Activated CD8-positive, alpha-beta memory T cell treated with anti-CD3 and anti-CD28 coated beads, Interleukin-2, amount 10 ng/mL, durations not matched to agents 7 days and 5 days (primary cell): ENCODE measurements around the gene CAMKMT. TPM values are rescaled to one million over a fixed set of nuclear protein-coding genes. Genes with fewer than 3 reads are reported as not detected.

Experiments
- ATAC-seq: fragments of 150-1000 bp; cut with Tn5 transposase; one replicate; pipeline ENCODE4 v1.10.0; 2021; ENCODE audit warnings: moderate library complexity
- CTCF ChIA-PET: fragments of 350-600 bp; sonication (Branson Sonifier 250); formaldehyde crosslinking; loops from one replicate; lab custom pipeline; 2021; ENCODE audit warnings: antibody characterized with exemption; lab: Charles Lee
- DNase-seq: peaks from one replicate; pipeline ENCODE4 v3.0.0-alpha.2; 2020
- H3K27ac Mint-ChIP-seq: one replicate; pipeline ENCODE4 v1.8.0; 2021; ENCODE audit warnings: mild to moderate bottlenecking, mixed read lengths
- H3K27me3 Mint-ChIP-seq: one replicate; pipeline ENCODE4 v1.8.0; 2021; ENCODE audit warnings: mixed read lengths
- H3K36me3 Mint-ChIP-seq: one replicate; pipeline ENCODE4 v1.8.0; 2021; ENCODE audit warnings: mild to moderate bottlenecking, mixed read lengths
- H3K4me1 Mint-ChIP-seq: one replicate; pipeline ENCODE4 v1.8.0; 2021; ENCODE audit warnings: mixed read lengths
- H3K4me3 Mint-ChIP-seq: one replicate; pipeline ENCODE4 v1.8.0; 2021; ENCODE audit warnings: mild to moderate bottlenecking, moderate library complexity, mixed read lengths
- H3K9me3 Mint-ChIP-seq: one replicate; pipeline ENCODE4 v1.8.0; 2022; ENCODE audit warnings: low read depth, mixed read lengths
- total RNA-seq, 2 experiments: library from RNA; stranded (reverse); gene quantifications; one replicate each; pipeline ENCODE4 v1.2.3, GENCODE V29; 2021

Gene CAMKMT
- total RNA-seq, 2 experiments from 2014 or later, result 12.8 to 13.3 TPM

DNA sequence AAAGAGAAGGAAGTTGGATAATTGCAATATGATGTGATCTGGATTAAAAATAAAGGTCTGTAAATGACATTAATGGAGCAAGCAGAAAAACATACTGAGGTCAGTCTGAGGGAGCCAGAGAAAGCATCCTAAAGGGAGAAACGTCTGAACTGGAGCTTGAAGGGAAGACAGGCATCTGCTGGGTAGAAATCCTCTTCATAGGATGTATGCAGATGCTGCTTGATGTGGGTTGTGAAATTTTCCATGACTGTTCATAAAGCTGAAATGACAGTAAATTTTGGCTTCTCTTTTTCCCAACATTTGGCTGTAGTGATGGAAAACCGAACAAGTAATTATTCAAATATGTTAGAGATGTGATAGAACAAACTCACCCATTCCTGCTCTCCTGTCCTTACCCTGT lies 287.6 kb downstream of the CAMKMT start:
- no peak for ATAC-seq

DNA sequence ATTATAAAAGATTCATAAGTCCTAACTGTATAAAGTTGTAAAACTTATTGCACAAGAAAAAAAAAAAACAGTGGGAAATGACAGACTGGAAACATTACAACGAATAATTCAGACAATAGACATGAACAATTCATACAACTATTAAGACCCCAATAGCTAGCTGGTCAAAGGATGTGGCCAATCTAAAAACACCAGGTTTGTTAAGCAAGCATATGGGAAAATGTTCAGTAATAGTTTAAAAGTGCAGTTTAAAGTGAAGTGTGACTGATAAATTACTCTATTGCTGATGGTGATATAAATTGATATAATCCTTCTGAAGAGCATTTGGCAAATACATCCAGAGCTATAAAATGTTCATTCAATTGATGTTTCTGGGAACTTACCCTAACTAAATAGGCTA lies 289.0 kb downstream of the CAMKMT start:
- CTCF ChIA-PET, result no interaction called here
- H3K36me3 Mint-ChIP-seq, result no peaks in the 10 kb centered on the region

More for the DNA sequence above, 287.6 kb downstream of the CAMKMT start:
- Mint-ChIP-seq H3K27me3 (no peaks in the 10 kb centered on the region), H3K4me1 (peaks cover 3% of the 10 kb centered on the region), H3K4me3 (no peak overlapping the region), H3K9me3 (no peaks in the 10 kb centered on the region), H3K36me3 (no peaks in the 10 kb centered on the region), H3K27ac (no peak overlapping the region)
- DNase-seq, result no peak
- CTCF ChIA-PET, result interaction anchor here (1.0 kb wide), 1 partner anchor 170 kb away, joined by 3 read pairs; no protein-coding TSS in a partner anchor

DNA sequence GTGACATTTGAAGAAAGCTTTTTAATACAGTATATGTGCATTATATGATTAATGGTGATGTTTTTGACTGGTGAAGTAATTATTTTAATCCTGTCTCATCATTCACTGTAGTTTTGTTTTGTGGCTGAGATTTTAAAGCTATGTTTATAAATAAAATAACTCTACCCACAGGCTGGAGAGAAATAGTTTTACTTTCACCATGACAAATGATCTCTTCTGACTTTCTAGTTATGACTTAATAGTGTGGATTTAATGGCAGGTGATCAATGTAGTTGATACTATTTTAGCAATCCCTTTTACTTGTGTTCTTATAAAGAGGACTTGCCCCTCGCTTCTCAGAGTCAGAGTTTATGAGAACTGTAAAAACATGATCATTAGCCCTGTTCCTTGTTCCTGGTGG lies 290.2 kb downstream of the CAMKMT start:
- no peak for ATAC-seq
- CTCF ChIA-PET, result no interaction called here
- Mint-ChIP-seq H3K9me3 (no peaks in the 10 kb centered on the region), H3K4me3 (no peak overlapping the region), H3K27me3 (no peaks in the 10 kb centered on the region), H3K4me1 (peaks cover 3% of the 10 kb centered on the region), H3K27ac (no peak overlapping the region), H3K36me3 (no peaks in the 10 kb centered on the region)
- DNase-seq, result no peak

More for the DNA sequence above, 289.0 kb downstream of the CAMKMT start:
- Mint-ChIP-seq H3K4me3 (no peak overlapping the region), H3K27me3 (no peaks in the 10 kb centered on the region), H3K9me3 (no peaks in the 10 kb centered on the region), H3K4me1 (peaks cover 3% of the 10 kb centered on the region), H3K27ac (no peak overlapping the region)
- DNase-seq (no peak), ATAC-seq (no peak)

DNA sequence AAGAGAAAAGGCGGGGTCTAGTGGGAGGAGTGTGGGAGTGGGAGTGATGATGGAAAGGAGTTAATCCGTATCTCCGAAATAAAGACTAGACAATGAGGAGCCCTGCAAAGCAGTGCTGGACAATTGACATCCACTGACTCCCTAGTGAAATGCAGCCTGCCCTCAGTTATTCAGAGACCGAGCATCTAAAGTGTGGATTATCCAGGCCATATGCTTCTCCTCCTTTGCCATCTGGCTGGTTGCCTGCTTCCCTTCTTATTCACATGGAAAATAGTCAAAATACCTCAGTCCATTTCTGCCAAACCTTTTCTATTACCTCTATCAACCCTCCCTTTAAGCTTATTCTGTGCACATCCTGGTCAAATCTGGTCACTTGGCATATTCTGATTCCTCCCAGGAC lies 291.0 kb downstream of the CAMKMT start:
- Mint-ChIP-seq H3K9me3 (no peaks in the 10 kb centered on the region), H3K4me3 (no peak overlapping the region), H3K27me3 (no peaks in the 10 kb centered on the region), H3K36me3 (no peaks in the 10 kb centered on the region), H3K27ac (no peak overlapping the region), H3K4me1 (peaks cover 3% of the 10 kb centered on the region)
- CTCF ChIA-PET, result interaction anchor here (0.5 kb wide), 1 partner anchor 87 kb away, joined by 3 read pairs; no protein-coding TSS in a partner anchor
- DNase-seq (no peak), ATAC-seq (no peak)

DNA sequence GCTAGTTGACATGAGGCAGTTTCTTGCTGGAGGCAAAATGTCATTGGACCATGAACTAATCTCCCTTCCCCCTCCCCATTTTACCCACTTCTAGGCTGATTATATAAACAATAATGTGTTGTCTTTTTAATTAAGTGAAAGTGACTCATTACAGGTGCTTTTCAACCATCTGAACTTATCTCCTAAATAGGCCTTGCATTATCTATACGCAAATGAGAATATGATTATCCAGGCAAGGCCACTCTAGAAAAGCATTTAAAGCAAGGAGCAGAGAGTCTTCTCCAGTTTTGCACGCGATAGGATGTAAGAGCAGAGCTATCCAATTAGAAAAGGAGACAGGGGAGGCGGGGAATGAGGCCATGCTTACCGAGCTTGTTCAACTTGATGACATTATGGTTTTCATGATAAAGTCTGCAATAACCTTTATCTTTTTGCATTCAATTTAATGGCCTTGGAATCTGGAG lies 293.7 kb downstream of the CAMKMT start:
- H3K4me1 Mint-ChIP-seq, result peaks cover 3% of the 10 kb centered on the region
- no peak overlapping the region for H3K4me3 Mint-ChIP-seq
- H3K9me3 Mint-ChIP-seq, result no peaks in the 10 kb centered on the region
- no peaks in the 10 kb centered on the region for H3K36me3 Mint-ChIP-seq
- ATAC-seq (no peak), DNase-seq (no peak)
- CTCF ChIA-PET, result interaction anchor here (0.6 kb wide), 1 partner anchor 19 kb away, joined by 3 read pairs; no protein-coding TSS in a partner anchor
- no peak overlapping the region for H3K27ac Mint-ChIP-seq
- H3K27me3 Mint-ChIP-seq, result no peaks in the 10 kb centered on the region

DNA sequence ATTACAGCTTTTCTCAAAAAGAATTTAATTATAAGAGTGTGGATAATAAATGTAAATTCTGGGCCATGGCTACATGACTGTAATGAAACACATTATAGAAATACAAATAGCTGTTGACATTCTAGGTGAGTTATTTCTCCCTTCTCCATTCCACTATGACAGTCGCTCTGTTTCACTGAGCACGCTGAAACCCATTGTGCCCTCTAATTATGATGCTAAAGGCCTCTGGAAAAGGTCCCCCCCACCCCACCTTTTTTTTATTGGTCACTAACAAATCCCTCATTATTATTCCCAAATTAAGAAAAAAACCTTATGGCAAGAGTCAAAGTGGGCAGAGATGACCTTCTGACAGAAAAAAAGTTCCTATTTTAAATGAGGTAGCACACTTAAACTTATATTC lies 294.7 kb downstream of the CAMKMT start:
- peaks cover 3% of the 10 kb centered on the region for H3K4me1 Mint-ChIP-seq
- no peaks in the 10 kb centered on the region for H3K36me3 Mint-ChIP-seq
- H3K27me3 Mint-ChIP-seq, result no peaks in the 10 kb centered on the region
- no peak for ATAC-seq
- CTCF ChIA-PET, result no interaction called here
- no peak for DNase-seq
- no peaks in the 10 kb centered on the region for H3K9me3 Mint-ChIP-seq
- H3K4me3 Mint-ChIP-seq, result no peak overlapping the region
- no peak overlapping the region for H3K27ac Mint-ChIP-seq

DNA sequence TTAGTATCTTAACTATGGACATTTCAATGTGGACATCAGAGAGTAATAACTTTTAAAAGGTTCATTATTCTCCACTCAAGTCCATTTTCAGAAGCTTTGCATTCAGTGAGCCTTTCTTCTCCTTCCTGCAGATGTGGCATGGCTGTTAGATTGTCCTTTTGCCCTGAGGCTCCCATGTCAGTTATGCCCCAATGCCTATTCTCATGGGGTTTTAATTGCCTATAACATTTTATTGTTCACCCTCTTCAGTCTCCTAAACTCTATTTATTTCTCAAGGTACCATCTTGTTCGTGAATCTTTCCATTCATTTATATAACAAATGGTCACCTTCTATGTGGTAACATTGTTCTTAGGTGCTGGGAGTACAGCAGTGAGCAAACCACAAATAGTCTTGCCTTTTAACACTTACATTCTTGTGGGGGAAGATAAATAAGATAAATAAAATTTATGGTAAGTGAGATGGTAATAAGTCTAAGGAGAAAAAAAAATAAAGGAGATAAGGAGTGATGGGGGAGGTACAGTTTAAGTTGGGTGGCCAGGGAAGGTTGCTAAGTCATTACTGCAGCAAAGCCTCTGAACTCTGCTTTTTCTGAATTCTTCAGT lies 301.8 kb downstream of the CAMKMT start:
- H3K4me3 Mint-ChIP-seq, result no peak overlapping the region
- H3K27ac Mint-ChIP-seq, result no peak overlapping the region
- H3K9me3 Mint-ChIP-seq, result no peaks in the 10 kb centered on the region
- no peak for DNase-seq
- no peaks in the 10 kb centered on the region for H3K4me1 Mint-ChIP-seq
- H3K27me3 Mint-ChIP-seq, result no peaks in the 10 kb centered on the region
- no peaks in the 10 kb centered on the region for H3K36me3 Mint-ChIP-seq
- CTCF ChIA-PET, result no interaction called here
- no peak for ATAC-seq

DNA sequence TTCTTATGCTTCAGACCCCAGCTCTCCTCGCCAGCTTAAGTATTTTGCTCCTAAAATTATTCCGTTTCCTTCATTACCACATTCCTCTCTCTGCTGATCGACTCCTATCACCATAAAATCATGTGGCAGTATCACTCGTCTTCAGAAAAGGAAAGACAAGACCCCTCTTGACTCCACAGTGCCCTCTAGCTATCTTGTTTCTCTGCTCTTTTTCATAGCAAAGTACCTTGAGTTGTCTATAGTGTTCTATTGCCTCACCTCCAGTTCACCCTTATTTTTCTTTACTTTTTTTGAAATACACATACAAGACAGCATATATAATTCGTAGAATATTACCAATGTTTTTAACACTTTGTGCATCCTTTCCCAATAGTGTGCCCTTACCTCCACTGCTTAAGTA lies 306.6 kb downstream of the CAMKMT start:
- Mint-ChIP-seq H3K4me1 (peaks cover 2% of the 10 kb centered on the region), H3K27ac (no peak overlapping the region), H3K4me3 (no peak overlapping the region), H3K9me3 (no peaks in the 10 kb centered on the region), H3K27me3 (no peaks in the 10 kb centered on the region), H3K36me3 (no peaks in the 10 kb centered on the region)
- ATAC-seq (no peak), DNase-seq (no peak)
- CTCF ChIA-PET, result interaction anchor here (0.7 to 2.7 kb wide), 5 partner anchors 18 to 198 kb away, joined by 3 to 6 read pairs (median 3); no protein-coding TSS in a partner anchor

DNA sequence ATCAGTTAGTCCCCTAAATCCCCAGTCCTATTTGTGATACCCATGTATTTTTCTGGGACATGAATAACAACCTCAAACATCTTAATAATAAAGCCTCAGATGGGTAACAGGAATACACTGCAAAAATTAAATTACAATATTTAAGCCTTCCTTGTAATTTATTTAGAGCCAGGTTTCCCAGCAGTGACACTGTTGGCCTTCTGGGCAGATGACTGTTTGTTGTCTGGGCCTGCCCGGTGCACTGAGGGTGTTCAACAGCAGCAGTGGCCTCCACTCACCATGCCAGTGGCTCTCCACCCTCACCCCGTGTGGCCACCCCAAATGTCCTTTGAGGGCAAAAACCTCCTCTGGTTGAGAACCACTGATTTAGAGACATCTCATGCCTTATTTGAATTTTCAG lies 309.5 kb downstream of the CAMKMT start:
- no peak for DNase-seq
- Mint-ChIP-seq H3K36me3 (no peaks in the 10 kb centered on the region), H3K4me3 (no peak overlapping the region), H3K9me3 (no peaks in the 10 kb centered on the region), H3K4me1 (peaks cover 5% of the 10 kb centered on the region), H3K27me3 (peaks cover 2% of the 10 kb centered on the region), H3K27ac (no peak overlapping the region)
- CTCF ChIA-PET, result no interaction called here
- no peak for ATAC-seq

DNA sequence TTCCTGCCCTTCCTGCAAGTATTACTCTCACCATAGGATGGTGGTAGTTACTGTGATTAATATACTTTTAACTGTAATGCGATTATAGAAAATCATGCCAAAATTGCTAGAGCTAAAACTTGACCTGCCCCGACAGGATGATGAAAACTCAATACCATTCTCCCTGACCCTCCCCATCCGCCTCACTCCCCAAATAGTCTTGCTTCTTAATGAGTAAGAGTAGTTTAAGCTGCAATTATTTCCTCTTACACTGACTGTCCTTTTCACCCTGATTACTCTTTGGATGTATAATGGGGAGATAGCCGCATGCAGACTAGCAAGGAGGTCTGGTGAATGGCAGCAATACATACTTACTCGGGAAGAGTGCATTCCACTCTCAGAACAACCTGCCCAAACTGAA lies 310.2 kb downstream of the CAMKMT start:
- H3K27ac Mint-ChIP-seq, result no peak overlapping the region
- DNase-seq (no peak), ATAC-seq (no peak)
- no peaks in the 10 kb centered on the region for H3K9me3 Mint-ChIP-seq
- no peaks in the 10 kb centered on the region for H3K36me3 Mint-ChIP-seq
- H3K4me1 Mint-ChIP-seq, result peaks cover 5% of the 10 kb centered on the region
- no peak overlapping the region for H3K4me3 Mint-ChIP-seq
- CTCF ChIA-PET, result no interaction called here
- peaks cover 2% of the 10 kb centered on the region for H3K27me3 Mint-ChIP-seq

DNA sequence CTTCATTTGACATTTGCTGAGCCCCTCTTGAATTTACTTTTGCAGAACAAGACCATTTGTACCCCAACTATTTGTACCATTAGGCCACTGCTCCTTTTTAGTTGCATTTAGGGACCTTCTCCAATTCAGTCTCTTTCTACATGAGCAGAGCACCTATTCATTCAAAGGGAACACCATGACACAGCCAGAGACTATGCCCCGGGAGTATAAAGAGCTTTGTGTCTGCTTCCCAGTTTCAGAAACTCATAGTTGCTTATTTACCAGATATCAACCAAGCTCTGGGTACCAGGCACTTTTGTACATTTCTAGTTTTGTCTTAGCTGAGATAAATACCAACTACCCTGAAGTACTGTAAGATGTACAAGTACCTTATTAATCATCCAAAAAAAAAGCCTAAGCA lies 310.7 kb downstream of the CAMKMT start:
- CTCF ChIA-PET, result no interaction called here
- Mint-ChIP-seq H3K36me3 (no peaks in the 10 kb centered on the region), H3K9me3 (no peaks in the 10 kb centered on the region)

DNA sequence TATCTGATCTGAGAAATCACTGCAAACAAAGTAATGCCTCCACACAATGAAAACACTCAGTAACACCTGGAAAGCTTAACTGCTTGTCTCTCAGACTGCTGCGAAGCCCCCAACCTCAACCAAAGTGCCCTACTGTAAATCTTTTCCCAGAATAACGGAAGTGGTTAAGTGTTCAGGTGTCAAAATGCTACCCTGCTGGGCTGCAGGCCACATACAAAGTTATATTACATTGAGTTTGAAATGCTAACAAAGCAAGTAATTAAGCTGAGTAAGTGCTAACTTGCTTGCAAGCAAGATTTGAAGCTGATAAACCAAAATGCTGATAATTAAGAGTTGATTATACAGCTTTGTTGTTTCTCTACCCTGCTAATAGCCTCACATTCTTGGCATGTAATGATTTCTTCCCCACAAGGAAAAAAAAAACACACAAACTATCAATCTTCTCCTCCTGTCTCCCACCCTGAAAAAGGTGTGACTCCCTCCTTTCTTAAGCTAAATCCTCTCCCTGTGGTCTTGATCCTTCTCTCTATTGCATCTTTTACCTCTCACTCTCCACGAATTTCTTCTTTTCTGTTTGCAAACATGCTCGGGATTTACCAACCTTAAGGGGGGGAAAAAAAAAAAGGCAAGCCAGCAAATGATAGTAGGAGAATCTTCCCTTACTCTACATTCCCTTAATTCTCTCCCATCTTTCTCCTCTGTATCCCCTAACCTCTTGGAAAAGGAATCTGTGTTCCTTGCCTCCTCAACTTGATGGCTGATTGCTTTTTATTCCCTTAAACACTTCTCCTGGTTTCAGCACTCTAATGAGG lies 312.9 kb downstream of the CAMKMT start:
- CTCF ChIA-PET, result interaction anchor here (1.4 to 2.6 kb wide), 2 partner anchors 19 to 195 kb away, joined by 3 to 6 read pairs; no protein-coding TSS in a partner anchor
- Mint-ChIP-seq H3K4me3 (no peak overlapping the region), H3K9me3 (no peaks in the 10 kb centered on the region), H3K27ac (no peak overlapping the region), H3K36me3 (no peaks in the 10 kb centered on the region), H3K27me3 (peaks cover 2% of the 10 kb centered on the region), H3K4me1 (peaks cover 5% of the 10 kb centered on the region)
- peak; percentile 54 for DNase-seq
- peak; percentile 30 for ATAC-seq

More for the DNA sequence above, 310.7 kb downstream of the CAMKMT start:
- no peak overlapping the region for H3K4me3 Mint-ChIP-seq
- no peak overlapping the region for H3K27ac Mint-ChIP-seq
- peaks cover 2% of the 10 kb centered on the region for H3K27me3 Mint-ChIP-seq
- no peak for ATAC-seq
- H3K4me1 Mint-ChIP-seq, result peaks cover 5% of the 10 kb centered on the region
- no peak for DNase-seq

DNA sequence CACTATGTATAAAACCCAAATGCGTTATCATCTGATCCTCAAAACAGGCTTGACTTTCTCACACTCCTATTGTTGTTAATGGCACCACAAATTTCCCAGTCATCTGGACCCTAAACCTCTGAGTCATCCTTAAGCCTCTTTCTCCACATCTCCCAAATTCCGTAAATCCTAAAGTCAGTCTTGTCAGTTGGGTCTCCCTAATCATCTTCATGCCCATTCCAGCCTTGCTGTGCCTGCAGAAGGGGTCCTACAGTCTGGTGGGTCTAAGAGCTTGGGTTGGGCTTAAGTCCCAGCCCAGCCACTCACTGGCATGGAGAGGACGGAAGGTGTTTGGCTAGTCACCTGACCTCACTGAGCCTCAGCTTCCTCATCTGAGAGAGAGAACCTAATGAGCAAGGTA lies 314.6 kb downstream of the CAMKMT start:
- no peak for DNase-seq
- H3K27me3 Mint-ChIP-seq, result peaks cover 2% of the 10 kb centered on the region

DNA sequence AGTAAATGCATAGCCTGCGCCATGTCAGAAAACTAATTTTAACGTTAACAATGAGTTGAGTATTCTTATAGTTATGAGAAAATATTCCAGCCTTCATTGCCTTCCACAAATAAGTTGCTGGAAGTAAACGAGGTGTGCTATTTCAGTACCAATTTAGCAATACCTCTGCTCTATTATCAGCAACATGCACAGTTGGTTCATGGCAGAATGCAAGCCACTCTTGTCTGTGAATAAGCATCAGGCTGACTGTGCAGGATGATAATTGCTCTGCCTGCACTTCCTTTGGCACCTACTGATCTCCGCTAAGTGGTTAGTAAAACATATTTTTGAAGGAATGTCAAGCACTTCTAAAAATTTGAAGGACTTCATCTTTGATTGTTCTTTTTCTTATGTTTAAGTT lies 317.8 kb downstream of the CAMKMT start:
- no peak overlapping the region for H3K4me3 Mint-ChIP-seq
- no peaks in the 10 kb centered on the region for H3K4me1 Mint-ChIP-seq
- CTCF ChIA-PET, result no interaction called here
- no peak for DNase-seq
- H3K27me3 Mint-ChIP-seq, result no peaks in the 10 kb centered on the region
- no peaks in the 10 kb centered on the region for H3K9me3 Mint-ChIP-seq
- no peak for ATAC-seq
- H3K27ac Mint-ChIP-seq, result no peak overlapping the region
- no peaks in the 10 kb centered on the region for H3K36me3 Mint-ChIP-seq

More for the DNA sequence above, 314.6 kb downstream of the CAMKMT start:
- ATAC-seq, result no peak
- Mint-ChIP-seq H3K27ac (no peak overlapping the region), H3K4me3 (no peak overlapping the region), H3K36me3 (no peaks in the 10 kb centered on the region), H3K9me3 (no peaks in the 10 kb centered on the region), H3K4me1 (peaks cover 5% of the 10 kb centered on the region)
- CTCF ChIA-PET, result no interaction called here
